ENCODE data around the gene CIB1.
"Not testable (repeated sequence)": the region's sequence is repeated elsewhere in the genome, so short reads cannot be mapped to it uniquely, and the experiment has no call there.

Gene CIB1

GRCh38 chr15:90191344-90191687 lies 42.4 kb downstream of the CIB1 start:
- TF ChIP-seq, protein P1, sequence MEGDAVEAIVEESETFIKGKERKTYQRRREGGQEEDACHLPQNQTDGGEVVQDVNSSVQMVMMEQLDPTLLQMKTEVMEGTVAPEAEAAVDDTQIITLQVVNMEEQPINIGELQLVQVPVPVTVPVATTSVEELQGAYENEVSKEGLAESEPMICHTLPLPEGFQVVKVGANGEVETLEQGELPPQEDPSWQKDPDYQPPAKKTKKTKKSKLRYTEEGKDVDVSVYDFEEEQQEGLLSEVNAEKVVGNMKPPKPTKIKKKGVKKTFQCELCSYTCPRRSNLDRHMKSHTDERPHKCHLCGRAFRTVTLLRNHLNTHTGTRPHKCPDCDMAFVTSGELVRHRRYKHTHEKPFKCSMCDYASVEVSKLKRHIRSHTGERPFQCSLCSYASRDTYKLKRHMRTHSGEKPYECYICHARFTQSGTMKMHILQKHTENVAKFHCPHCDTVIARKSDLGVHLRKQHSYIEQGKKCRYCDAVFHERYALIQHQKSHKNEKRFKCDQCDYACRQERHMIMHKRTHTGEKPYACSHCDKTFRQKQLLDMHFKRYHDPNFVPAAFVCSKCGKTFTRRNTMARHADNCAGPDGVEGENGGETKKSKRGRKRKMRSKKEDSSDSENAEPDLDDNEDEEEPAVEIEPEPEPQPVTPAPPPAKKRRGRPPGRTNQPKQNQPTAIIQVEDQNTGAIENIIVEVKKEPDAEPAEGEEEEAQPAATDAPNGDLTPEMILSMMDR (IDR thresholded peaks at IDR 0.05; ENCODE audit: low read depth, low read length), result no peak
- no peak for DNase-seq (ENCODE audit: extremely low read depth, low read depth)

GRCh38 chr15:90190606-90191343 lies 43.0 kb downstream of the CIB1 start:
- DNase-seq (ENCODE audit: extremely low read depth, low read depth), result no peak
- TF ChIP-seq, protein P1 (IDR thresholded peaks at IDR 0.05; ENCODE audit: low read depth, low read length), result no peak

DNA sequence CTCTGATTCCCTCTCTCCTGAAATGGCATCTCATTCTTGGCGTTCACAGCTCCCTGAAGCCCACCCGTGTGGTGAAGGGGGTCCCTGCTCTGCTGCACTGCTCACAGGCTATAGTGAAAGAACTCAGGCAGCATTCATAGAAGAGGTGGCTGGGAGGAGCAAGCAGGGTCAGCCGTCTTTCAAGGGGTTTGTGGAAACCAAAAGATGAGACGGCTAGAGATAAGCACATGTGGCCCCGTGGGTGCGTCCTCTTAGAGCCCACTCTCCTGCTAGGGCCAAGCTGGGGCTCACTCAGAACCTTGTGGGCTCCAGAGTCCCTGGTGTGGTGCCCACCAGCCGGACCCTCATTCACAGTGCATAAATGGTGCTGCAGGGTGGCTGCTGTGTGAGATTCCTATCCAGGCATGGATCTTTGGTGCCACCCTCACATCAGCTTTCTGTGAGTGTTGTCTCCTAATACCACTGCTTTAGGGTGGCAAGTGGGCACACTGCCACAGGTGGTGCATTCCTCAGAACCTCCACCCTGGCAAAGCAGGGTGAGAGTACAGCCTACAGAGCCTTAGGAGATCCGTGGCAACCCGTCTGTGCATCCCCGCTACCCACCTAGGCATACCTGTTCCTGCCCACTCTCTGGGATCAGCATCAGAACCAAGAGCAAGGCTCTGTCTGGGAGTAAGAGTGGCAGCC lies 43.8 kb downstream of the CIB1 start:
- TF ChIP-seq, protein P1 (IDR thresholded peaks at IDR 0.05; ENCODE audit: low read depth, low read length), result no peak
- no peak for DNase-seq (ENCODE audit: extremely low read depth, low read depth)

GRCh38 chr15:90188914-90189748 lies 44.6 kb downstream of the CIB1 start:
- DNase-seq (ENCODE audit: extremely low read depth, low read depth), result no peak
- TF ChIP-seq, protein P1 (IDR thresholded peaks at IDR 0.05; ENCODE audit: low read depth, low read length), result no peak

- not testable (repeated sequence) for DNase-seq (ENCODE audit: extremely low read depth, low read depth)
Observed at GRCh38 chr15:90188065-90188464, 45.7 kb downstream of the CIB1 start.

- TF ChIP-seq, protein P1 (IDR thresholded peaks at IDR 0.05; ENCODE audit: low read depth, low read length), result no peak
- DNase-seq (ENCODE audit: extremely low read depth, low read depth), result no peak
Observed at GRCh38 chr15:90187257-90187868, 46.4 kb downstream of the CIB1 start.

- TF ChIP-seq, protein P1 (IDR thresholded peaks at IDR 0.05; ENCODE audit: low read depth, low read length), result no peak
- DNase-seq (ENCODE audit: extremely low read depth, low read depth), result no peak
Observed at GRCh38 chr15:90184786-90185704, 48.7 kb downstream of the CIB1 start.

Measured in AG09319 (cell line).